K562 (cell line): ENCODE data around the gene ARMH4. TPM values are rescaled to one million over a fixed set of nuclear protein-coding genes. Genes with fewer than 3 reads are reported as not detected.

Experiments used
- ATAC-seq: fragments of 200-7000 bp; cut with Tn5 transposase; 3 replicates; pipeline ENCODE4 v1.9.1; 2020; ENCODE audit warnings: moderate library complexity
- BruUV-seq: library from RNA; stranded (reverse); fragments of 400-500 nt; replicated peaks from 2 replicates; lab custom pipeline; 2021; lab: Mats Ljungman, UMichigan
- CTCF ChIA-PET: fragments of 300-600 bp; formaldehyde crosslinking; extraction: SDS; loops from one replicate; lab custom pipeline; 2021; ENCODE audit warnings: low intra/inter-chr PET ratio; lab: Yijun Ruan, JAX
- POLR2A ChIA-PET: fragments of 300-600, 350-650 bp; sonication (Branson Sonifier 250); formaldehyde crosslinking; extraction: SDS; loops from one replicate; lab custom pipeline; 2021; ENCODE audit warnings: antibody characterized with exemption, inconsistent platforms; lab: Yijun Ruan, JAX
- DNase-seq, 4 experiments: peaks; one replicate each; pipeline versions ENCODE4 v3.0.0 to v3.0.0-alpha.2; 2011 to 2018; ENCODE audit warnings: low spot score in 3 of 4, mixed read lengths in 3 of 4; ENCODE audit errors: extremely low read depth in 1 of 4
- FAIRE-seq: peaks from 2 replicates; lab custom pipeline; 2011; peaks lifted over from hg19 to GRCh38; lab: Jason Lieb, UNC
- H2AFZ ChIP-seq: 2 replicates; pipeline ENCODE4 v1.6.0; 2011; ENCODE audit warnings: low read depth, low read length, control low read depth, inconsistent platforms
- H3K27ac ChIP-seq: fragments of 200-600 bp; 3 replicates; pipeline ENCODE4 v1.8.0; 2011; ENCODE audit warnings: low read depth, mild to moderate bottlenecking, control low read depth, inconsistent platforms, low read length, moderate library complexity, mixed read lengths; ENCODE audit errors: extremely low read depth
- H3K27me3 ChIP-seq, 2 experiments: fragments of 300-600 bp in 1 of 2; 2 replicates in 1 of 2; 3 replicates in 1 of 2; pipeline versions ENCODE4 v1.6.0 to v1.8.0; 2011; ENCODE audit warnings: inconsistent platforms in 2 of 2, low read length in 2 of 2, mild to moderate bottlenecking in 1 of 2, mixed read lengths in 1 of 2, moderate library complexity in 1 of 2; ENCODE audit not compliant: control insufficient read depth in 2 of 2, insufficient read depth in 2 of 2
- H3K36me3 ChIP-seq: fragments of 300-600 bp; 3 replicates; pipeline ENCODE4 v1.8.0; 2011; ENCODE audit warnings: mild to moderate bottlenecking, low read length, inconsistent platforms; ENCODE audit not compliant: control insufficient read depth, insufficient read depth
- H3K4me1 ChIP-seq, 2 experiments: fragments of 200-600 bp in 1 of 2; replicated peaks in 1 of 2; 2 replicates in 1 of 2; 3 replicates in 1 of 2; pipeline versions ENCODE4 v1.5.1 to v1.8.0; 2011; ENCODE audit warnings: inconsistent platforms in 2 of 2, low read length in 2 of 2, mild to moderate bottlenecking in 1 of 2, mixed read lengths in 1 of 2, moderate library complexity in 1 of 2; ENCODE audit not compliant: control insufficient read depth in 2 of 2, insufficient read depth in 2 of 2
- H3K4me2 ChIP-seq: 2 replicates; pipeline ENCODE4 v1.6.1; 2011; ENCODE audit warnings: low read length, control low read depth, inconsistent platforms, mixed read lengths; ENCODE audit not compliant: insufficient read depth
- H3K4me3 ChIP-seq: fragments of 200-600 bp; sonication (generic), shearing (Covaris generic); 2 replicates; pipeline ENCODE4 v1.5.1; 2016; ENCODE audit warnings: control low read depth, inconsistent platforms
- H3K79me2 ChIP-seq: fragments of 200-600 bp; 3 replicates; pipeline ENCODE4 v1.8.0; 2011; ENCODE audit warnings: low read length, inconsistent platforms; ENCODE audit not compliant: control insufficient read depth, insufficient read depth
- H3K9ac ChIP-seq, 2 experiments: 2 replicates each; pipeline versions ENCODE4 v1.6.0 to v1.6.1; 2011; ENCODE audit warnings: low read depth in 2 of 2, low read length in 2 of 2, control low read depth in 1 of 2, inconsistent platforms in 1 of 2, mild to moderate bottlenecking in 1 of 2, mixed read lengths in 1 of 2; ENCODE audit not compliant: insufficient read depth in 1 of 2
- H3K9me1 ChIP-seq: one replicate; pipeline ENCODE4 v1.6.0; 2011; ENCODE audit warnings: inconsistent platforms, mild to moderate bottlenecking, low read length, moderate library complexity; ENCODE audit not compliant: control insufficient read depth, insufficient read depth
- H3K9me3 ChIP-seq: replicated peaks from 2 replicates; pipeline ENCODE4 v1.5.1; 2011; ENCODE audit warnings: low read depth, low read length, inconsistent platforms; ENCODE audit not compliant: control insufficient read depth, insufficient read depth
- H4K20me1 ChIP-seq: replicated peaks from 2 replicates; pipeline ENCODE4 v1.6.1; 2011; ENCODE audit warnings: low read length, inconsistent platforms, mixed read lengths; ENCODE audit not compliant: control insufficient read depth, insufficient read depth
- BHLHE40 ChIP-seq: IDR thresholded peaks from 2 replicates; pipeline ENCODE4 v1.6.1; 2011; ENCODE audit warnings: low read length, improper control_type of control experiment
- CCNT2 ChIP-seq: IDR thresholded peaks from 2 replicates; pipeline ENCODE4 v1.6.1; 2011; ENCODE audit warnings: borderline replicate concordance, low read depth, mild to moderate bottlenecking, moderate library complexity, mixed read lengths, low read length; ENCODE audit not compliant: insufficient read length; ENCODE audit errors: extremely low read depth
- CSDE1 ChIP-seq, 2 experiments: fragments of 450-650 bp; IDR thresholded peaks; 2 replicates each; pipeline ENCODE4 v1.6.1; 2016; ENCODE audit warnings: mild to moderate bottlenecking in 1 of 2
- ELF1 ChIP-seq: fragments of 200-800 bp; sonication (Bioruptor generic); IDR thresholded peaks from 2 replicates; pipeline ENCODE4 v1.6.1; 2016; ENCODE audit warnings: missing genetic modification characterization, missing compliant biosample characterization
- JUND ChIP-seq, 2 experiments: IDR thresholded peaks; 2 replicates in 1 of 2; 3 replicates in 1 of 2; pipeline ENCODE4 v1.6.1; 2011; ENCODE audit warnings: borderline replicate concordance in 2 of 2, low read depth in 2 of 2, low read length in 2 of 2, improper control_type of control experiment in 1 of 2, missing biosample characterization in 1 of 2, missing genetic modification characterization in 1 of 2, missing genetic modification reagents in 1 of 2
- MAFG ChIP-seq: fragments of 450-650 bp; conservative IDR thresholded peaks from 2 replicates; pipeline ENCODE4 v1.6.1; 2016; ENCODE audit warnings: missing genetic modification characterization, missing compliant biosample characterization
- MEIS2 ChIP-seq: fragments of 450-650 bp; IDR thresholded peaks from 2 replicates; pipeline ENCODE4 v1.6.1; 2014; ENCODE audit warnings: mild to moderate bottlenecking; ENCODE audit not compliant: partially characterized antibody
- NR4A1 ChIP-seq, 2 experiments: fragments of 250-450 bp in 1 of 2; fragments of 450-650 bp in 1 of 2; sonication (Bioruptor Pico) in 1 of 2; IDR thresholded peaks; 2 replicates each; pipeline versions ENCODE4 v1.4.0 to v1.6.1; 2016 to 2020; ENCODE audit warnings: mild to moderate bottlenecking in 2 of 2, missing compliant biosample characterization in 1 of 2, missing genetic modification characterization in 1 of 2, moderate library complexity in 1 of 2
- PBX2 ChIP-seq, 2 experiments: IDR thresholded peaks in 1 of 2; conservative IDR thresholded peaks in 1 of 2; 2 replicates each; pipeline ENCODE4 v1.6.1; 2016; ENCODE audit warnings: low read depth in 2 of 2, mild to moderate bottlenecking in 1 of 2, missing compliant biosample characterization in 1 of 2, missing genetic modification characterization in 1 of 2, moderate library complexity in 1 of 2
- POLR3A ChIP-seq: IDR thresholded peaks from 2 replicates; pipeline ENCODE4 v1.6.1; 2011; ENCODE audit warnings: borderline replicate concordance, mild to moderate bottlenecking, moderate library complexity; ENCODE audit not compliant: insufficient read length, insufficient read depth; ENCODE audit errors: extremely low read depth
- PRPF4 ChIP-seq: fragments of 200-400 bp; formaldehyde crosslinking; IDR thresholded peaks from one replicate; pipeline ENCODE4 v1.6.1; 2017; ENCODE audit warnings: low read length, low read depth, mild to moderate bottlenecking; ENCODE audit not compliant: insufficient read depth, poor library complexity, severe bottlenecking
- SETDB1 ChIP-seq: IDR thresholded peaks from one replicate; pipeline ENCODE4 v1.6.1; 2012; ENCODE audit warnings: low read length, control low read depth, inconsistent platforms
- SIN3B ChIP-seq: fragments of 450-650 bp; IDR thresholded peaks from 2 replicates; pipeline ENCODE4 v1.6.1; 2017; ENCODE audit warnings: low read depth, mild to moderate bottlenecking, moderate library complexity
- SRSF9 ChIP-seq: fragments of 200-400 bp; formaldehyde crosslinking; IDR thresholded peaks from 2 replicates; pipeline ENCODE4 v1.6.1; 2017; ENCODE audit warnings: low read depth, low read length, borderline replicate concordance
- TBL1XR1 ChIP-seq, 2 experiments: IDR thresholded peaks; 2 replicates each; pipeline ENCODE4 v1.6.1; 2012; ENCODE audit warnings: improper control_type of control experiment in 2 of 2, low read length in 2 of 2, mild to moderate bottlenecking in 1 of 2
- ZNF316 ChIP-seq: fragments of 450-650 bp; IDR thresholded peaks from 2 replicates; pipeline ENCODE4 v1.6.1; 2016
- ZNF449 ChIP-seq: fragments of 250-450 bp; sonication (Bioruptor Pico); IDR thresholded peaks from 2 replicates; pipeline ENCODE4 v1.8.0; 2022; ENCODE audit warnings: moderate library complexity, mild to moderate bottlenecking, inconsistent platforms
- ZNF75A ChIP-seq: fragments of 450-650 bp; formaldehyde crosslinking; IDR thresholded peaks from 2 replicates; pipeline ENCODE4 v1.4.0; 2020; ENCODE audit warnings: mild to moderate bottlenecking
- WGBS: fragments of 100-300 bp; shearing (Covaris generic); methylation state at CpG from one replicate; pipeline ENCODE4 v1.1.6; 2016; ENCODE audit warnings: low coverage, mixed read lengths; ENCODE audit not compliant: insufficient coverage; ENCODE audit errors: missing lambda C conversion rate; 5-methylcytosine and 5-hydroxymethylcytosine counted together
- in situ Hi-C: fragments of 300-500 bp; cut with MboI; formaldehyde crosslinking; loops from 4 replicates; pipeline ENCODE4 v1.15.0; 2018; ENCODE audit warnings: inconsistent platforms, mixed read lengths
- intact Hi-C: fragments of 100-400 bp; cut with micrococcal nuclease; formaldehyde crosslinking; loops from 2 replicates; pipeline ENCODE4 v1.14.2; 2022
- polyA plus RNA-seq, 8 experiments: library from polyadenylated mRNA; depleted of rRNA in 4 of 8; stranded (reverse) in 5 of 8; unstranded in 3 of 8; fragments of >200 nt; fragmentation: Nextera tagmentation in 2 of 8; fragmentation: Illumina TruSeq in 1 of 8; extraction: Ambion mirVana in 2 of 8; extraction: Trizol in 1 of 8; gene quantifications; 2 replicates each; pipeline versions ENCODE4 v1.2.1 to v1.2.3, GENCODE V29; 2011 to 2014; ENCODE audit warnings: inconsistent platforms in 1 of 8, missing spikeins in 1 of 8
- total RNA-seq, 7 experiments: library from RNA; depleted of rRNA in 6 of 7; stranded (reverse); fragments of >200 nt in 6 of 7; fragmentation: Illumina TruSeq in 2 of 7; extraction: Trizol in 2 of 7; gene quantifications; 2 replicates each; pipeline versions ENCODE4 v1.2.1 to v1.2.3, GENCODE V29; 2011 to 2021; ENCODE audit warnings: low replicate concordance in 1 of 7

ARMH4 gene
- total and polyA plus RNA-seq, 9 of the 15 experiments (the other 6 are each of a cell fraction or from before 2014, with no cell fraction given): 0.06 to 0.98 (median 0.07) TPM; not detected in 2

- in situ Hi-C loops: loop anchor here (10.0 kb wide), 1 partner anchor 597 kb away; no protein-coding TSS in a partner anchor
- no peak overlapping the region for H3K4me2 ChIP-seq
- CTCF ChIA-PET: no interaction called here
- TF ChIP-seq SRSF9 (no peak), ZNF316 (peak; percentile 85), POLR3A (no peak), PBX2 (CRISPR knock-in tag; IDR thresholded peaks at IDR 0.05; ENCODE audit: low read depth) (no peak), PBX2 (tag; conservative IDR thresholded peaks at IDR 0.05; ENCODE audit: low read depth) (peak; percentile 89), PRPF4 (no peak), SETDB1 (no peak), ELF1 (tag) (no peak), SIN3B (no peak), BHLHE40 (no peak), NR4A1 (CRISPR knock-in tag; IDR thresholded peaks at IDR 0.05) (no peak), NR4A1 (tag; IDR thresholded peaks at IDR 0.05) (no peak), MEIS2 (peak; percentile 40), CSDE1 (IDR thresholded peaks at IDR 0.05) (no peak), ZNF449 (CRISPR knock-in tag) (no peak), TBL1XR1 (IDR thresholded peaks at IDR 0.05; ENCODE audit: low read length in 2 of 2) (no peak), ZNF75A (CRISPR knock-in tag) (no peak), CCNT2 (no peak), JUND (IDR thresholded peaks at IDR 0.05; ENCODE audit: borderline replicate concordance, low read depth, low read length) (no peak), JUND (tag; IDR thresholded peaks at IDR 0.05; ENCODE audit: borderline replicate concordance, low read depth, low read length) (no peak), MAFG (tag) (peak; percentile 86)
Observed at GRCh38 chr14:58082011-58082410, 70.0 kb downstream of the ARMH4 start.

More at GRCh38 chr14:58082011-58082410, 70.0 kb downstream of the ARMH4 start:
- Histone ChIP-seq H3K79me2 (no peaks in the 10 kb centered on the region), H3K4me3 (no peak overlapping the region), H3K9me3 (no peaks in the 10 kb centered on the region), H3K9me1 (no peaks in the 10 kb centered on the region), H3K27ac (no peak overlapping the region; the same call in 2 of the 3 replicates), H3K9ac (no peak overlapping the region), H2AFZ (peak overlapping the region; percentile 58; the same call in 1 of the 2 replicates), H4K20me1 (no peaks in the 10 kb centered on the region), H3K36me3 (no peaks in the 10 kb centered on the region), H3K27me3 (no peaks in the 10 kb centered on the region; a peak in 1 of 5 replicates), H3K4me1 (no peaks in the 10 kb centered on the region; a peak in 1 of 5 replicates)
- FAIRE-seq (no peak), DNase-seq (no peak), ATAC-seq (no peak)
- WGBS: 0% methylated on average over 2 of the region's 2 CpGs
- POLR2A ChIA-PET: interaction anchor here (0.6 kb wide), 1 partner anchor 359 kb away, joined by 3 read pairs; no protein-coding TSS in a partner anchor
- BruUV-seq: no TSS peak
- intact Hi-C loops: no loop called here
